Astrocyte of the spinal cord (primary cell): Measurements from ENCODE around the gene COL23A1.

ENCODE experiments used
- DNase-seq: peaks from one replicate; pipeline ENCODE4 v3.0.0; 2011; ENCODE audit warnings: low read depth, low spot score
- H3K4me3 ChIP-seq: 2 replicates; pipeline ENCODE4 v1.5.1; 2011; ENCODE audit warnings: low read depth, mild to moderate bottlenecking, low read length, moderate library complexity
- CTCF ChIP-seq: IDR thresholded peaks from 2 replicates; pipeline ENCODE4 v1.5.1; 2012; ENCODE audit warnings: low read depth, mild to moderate bottlenecking, low read length, inconsistent platforms
- in situ Hi-C: cut with HindIII; loops from 2 replicates; pipeline ENCODE4 v1.10.0; 2017; ENCODE audit warnings: low sequenced_read_pairs

The COL23A1 gene

GRCh38 chr5:178277346-178277745 is 312.8 kb downstream of the COL23A1 start:
- no peak overlapping the region for H3K4me3 ChIP-seq
- in situ Hi-C loops: no loop called here
- no peak for TF ChIP-seq CTCF
- no peak for DNase-seq

GRCh38 chr5:178274781-178275537 is 315.2 kb downstream of the COL23A1 start:
- H3K4me3 ChIP-seq: no peak overlapping the region
- no peak for DNase-seq
- in situ Hi-C loops: no loop called here
- no peak for TF ChIP-seq CTCF

- no peak for DNase-seq
These were observed 316.3 kb downstream of the COL23A1 start for GRCh38 chr5:178273665-178274541.

GRCh38 chr5:178273041-178273440 is 317.2 kb downstream of the COL23A1 start:
- H3K4me3 ChIP-seq: no peak overlapping the region
- TF ChIP-seq CTCF: no peak
- no peak for DNase-seq
- in situ Hi-C loops: no loop called here

More at GRCh38 chr5:178273665-178274541, 316.3 kb downstream of the COL23A1 start:
- H3K4me3 ChIP-seq: no peak overlapping the region
- in situ Hi-C loops: no loop called here
- no peak for TF ChIP-seq CTCF

- in situ Hi-C loops: no loop called here
- no peak overlapping the region for H3K4me3 ChIP-seq
- no peak for TF ChIP-seq CTCF
- DNase-seq: no peak
These were observed 317.6 kb downstream of the COL23A1 start for GRCh38 chr5:178272591-178272990.

GRCh38 chr5:178271726-178272479 is 318.3 kb downstream of the COL23A1 start:
- in situ Hi-C loops: no loop called here
- no peak overlapping the region for H3K4me3 ChIP-seq
- no peak for DNase-seq
- TF ChIP-seq CTCF: no peak
